Upper lobe of left lung (tissue), 6 donors: Measurements from ENCODE around the gene CILP2. TPM values are rescaled to one million over a fixed set of nuclear protein-coding genes. Genes with fewer than 3 reads are reported as not detected.

Source experiments
- ATAC-seq, 2 donors: fragments of 200-7000 bp; cut with Tn5 transposase; one replicate each; pipeline ENCODE4 v1.9.1; 2022; ENCODE audit warnings: mild to moderate bottlenecking in 2 of 2, moderate library complexity in 2 of 2; ENCODE audit not compliant: low FRiP score in 2 of 2
- DNase-seq, 2 donors: peaks; one replicate each; pipeline ENCODE4 v3.0.0-alpha.2; 2019 to 2020
- H3K27ac ChIP-seq, 4 donors: fragments of 200-600 bp; sonication (generic); one replicate each; pipeline ENCODE4 v1.5.1; 2016 to 2019
- H3K27me3 ChIP-seq, 4 donors: fragments of 200-600 bp; sonication (generic); one replicate each; pipeline ENCODE4 v1.5.1; 2017 to 2019
- H3K36me3 ChIP-seq, 4 donors: fragments of 200-600 bp; sonication (generic); one replicate each; pipeline ENCODE4 v1.5.1; 2016 to 2019
- H3K4me1 ChIP-seq, 4 donors: fragments of 200-600 bp; sonication (generic); one replicate each; pipeline ENCODE4 v1.5.1; 2018 to 2019
- H3K4me3 ChIP-seq, 4 donors: fragments of 200-600 bp; sonication (generic); one replicate each; pipeline ENCODE4 v1.5.1; 2017 to 2019; ENCODE audit warnings: mild to moderate bottlenecking in 2 of 4, moderate library complexity in 1 of 4
- H3K9me3 ChIP-seq, 4 donors: fragments of 200-600 bp; sonication (generic); one replicate each; pipeline ENCODE4 v1.5.1; 2018 to 2019
- EP300 ChIP-seq, 4 donors: sonication (generic); formaldehyde crosslinking; IDR thresholded peaks; one replicate each; pipeline ENCODE4 v1.5.1; 2017; ENCODE audit warnings: antibody characterized with exemption in 4 of 4, control low read depth in 2 of 4
- POLR2A ChIP-seq, 4 donors: fragments of 450-650 bp; IDR thresholded peaks; one replicate each; pipeline ENCODE4 v1.5.1; 2016 to 2017; ENCODE audit warnings: antibody characterized with exemption in 4 of 4, mild to moderate bottlenecking in 2 of 4
- POLR2AphosphoS5 ChIP-seq, 2 donors: sonication (generic); formaldehyde crosslinking; IDR thresholded peaks; one replicate each; pipeline ENCODE4 v1.5.1; 2017; ENCODE audit warnings: antibody characterized with exemption in 2 of 2
- WGBS, 2 donors: methylation state at CpG; one replicate each; pipeline ENCODE4 v1.1.5; 2017 to 2018; 5-methylcytosine and 5-hydroxymethylcytosine counted together
- total RNA-seq, 6 donors: library from RNA; depleted of rRNA in 4 of 6; stranded (reverse); fragments of >200 nt in 4 of 6; gene quantifications; one replicate each; pipeline versions ENCODE4 v1.1.0 to v1.2.1, GENCODE V29; 2016 to 2021
- TF ChIP-seq, protein P1 (sequence below), 6 experiments: fragments of 450-650 bp in 4 of 6; fragments of 200-600 bp in 2 of 6; sonication (generic) in 2 of 6; IDR thresholded peaks; one replicate each; pipeline ENCODE4 v1.5.1; 2016 to 2019; ENCODE audit warnings: antibody characterized with exemption in 6 of 6
- donor health status: DM: no; HTN: no; CAD: no; lungs with moderate emphysema.
- donor health status: DM: no; HTN: yes; CAD: no; lungs with severe emphysema.

The CILP2 gene
- total RNA-seq, 6 donors from 2014 or later, result 0.14 to 0.37 TPM; not detected in 4

DNA sequence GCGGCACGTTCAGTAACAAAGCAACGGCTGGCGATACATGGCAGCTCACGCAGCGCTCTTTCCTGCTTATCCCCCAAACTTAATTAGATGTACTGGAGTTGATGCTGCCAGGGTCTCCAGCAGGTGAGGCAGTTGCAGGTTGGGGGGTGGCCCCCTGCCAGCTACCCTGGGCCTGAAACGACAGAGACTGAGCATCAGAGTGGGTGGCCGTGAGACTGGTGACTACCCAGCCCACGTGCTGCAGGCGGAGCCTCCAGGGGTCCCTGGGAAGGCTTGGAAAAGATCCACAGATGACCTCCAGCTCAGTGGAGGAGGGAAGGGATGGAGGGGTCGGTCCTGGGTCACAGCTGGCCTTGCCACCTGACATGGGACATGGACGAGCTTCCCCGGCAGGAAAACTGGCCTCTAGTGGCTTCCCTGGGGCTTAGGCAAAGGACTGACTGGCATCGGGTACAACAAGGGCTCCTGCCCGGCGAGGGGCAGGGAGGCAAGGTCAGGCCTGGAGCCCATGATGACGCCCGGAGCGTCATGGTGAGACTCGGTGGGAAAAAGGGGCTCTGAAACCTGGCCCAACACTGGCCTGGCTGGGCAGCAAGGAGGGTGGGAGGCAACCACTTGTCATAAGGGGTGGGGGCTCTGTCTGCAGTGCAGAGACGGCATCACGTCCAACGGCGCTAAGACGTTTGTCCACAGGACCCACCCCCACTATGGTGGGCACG lies 24.0 kb downstream of the CILP2 start:
- Histone ChIP-seq H3K27me3 (no peaks in the 10 kb centered on the region), H3K27ac (no peak overlapping the region), H3K9me3 (no peaks in the 10 kb centered on the region), H3K4me3 (no peak overlapping the region), H3K4me1 (no peaks in the 10 kb centered on the region), H3K36me3 (peaks cover 0 to 4% (median under 1%) of the 10 kb centered on the region in 4 donors)
- 82 to 88% methylated on average over 16 to 25 of the region's 26 CpGs for WGBS, 2 donors
- no peak for DNase-seq
- no peak for ATAC-seq
- TF ChIP-seq POLR2AphosphoS5 (IDR thresholded peaks at IDR 0.05), result no peak
- TF ChIP-seq EP300 (IDR thresholded peaks at IDR 0.05), result no peak
- TF ChIP-seq, protein P1, sequence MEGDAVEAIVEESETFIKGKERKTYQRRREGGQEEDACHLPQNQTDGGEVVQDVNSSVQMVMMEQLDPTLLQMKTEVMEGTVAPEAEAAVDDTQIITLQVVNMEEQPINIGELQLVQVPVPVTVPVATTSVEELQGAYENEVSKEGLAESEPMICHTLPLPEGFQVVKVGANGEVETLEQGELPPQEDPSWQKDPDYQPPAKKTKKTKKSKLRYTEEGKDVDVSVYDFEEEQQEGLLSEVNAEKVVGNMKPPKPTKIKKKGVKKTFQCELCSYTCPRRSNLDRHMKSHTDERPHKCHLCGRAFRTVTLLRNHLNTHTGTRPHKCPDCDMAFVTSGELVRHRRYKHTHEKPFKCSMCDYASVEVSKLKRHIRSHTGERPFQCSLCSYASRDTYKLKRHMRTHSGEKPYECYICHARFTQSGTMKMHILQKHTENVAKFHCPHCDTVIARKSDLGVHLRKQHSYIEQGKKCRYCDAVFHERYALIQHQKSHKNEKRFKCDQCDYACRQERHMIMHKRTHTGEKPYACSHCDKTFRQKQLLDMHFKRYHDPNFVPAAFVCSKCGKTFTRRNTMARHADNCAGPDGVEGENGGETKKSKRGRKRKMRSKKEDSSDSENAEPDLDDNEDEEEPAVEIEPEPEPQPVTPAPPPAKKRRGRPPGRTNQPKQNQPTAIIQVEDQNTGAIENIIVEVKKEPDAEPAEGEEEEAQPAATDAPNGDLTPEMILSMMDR (IDR thresholded peaks at IDR 0.05), result no peak
- no peak for TF ChIP-seq POLR2A (IDR thresholded peaks at IDR 0.05)

- H3K27me3 ChIP-seq, result no peaks in the 10 kb centered on the region
- WGBS, 2 donors, result 78 to 80% methylated on average over 13 to 17 of the region's 17 CpGs
- H3K27ac ChIP-seq, result no peak overlapping the region
- H3K36me3 ChIP-seq, result peaks cover 0 to 4% (median 2%) of the 10 kb centered on the region in 4 donors
- DNase-seq (no peak), ATAC-seq (peak; percentile 6 to 12)
- no peak for TF ChIP-seq EP300 (IDR thresholded peaks at IDR 0.05)
- TF ChIP-seq, protein P1 (IDR thresholded peaks at IDR 0.05), result peak in 1 of 6 experiments; percentile 14
- no peak for TF ChIP-seq POLR2A (IDR thresholded peaks at IDR 0.05)
- no peak for TF ChIP-seq POLR2AphosphoS5 (IDR thresholded peaks at IDR 0.05)
- no peaks in the 10 kb centered on the region for H3K4me1 ChIP-seq
- H3K9me3 ChIP-seq, result no peaks in the 10 kb centered on the region
- H3K4me3 ChIP-seq, result no peak overlapping the region
Observed at GRCh38 chr19:19562665-19563347, 24.7 kb downstream of the CILP2 start.

DNA sequence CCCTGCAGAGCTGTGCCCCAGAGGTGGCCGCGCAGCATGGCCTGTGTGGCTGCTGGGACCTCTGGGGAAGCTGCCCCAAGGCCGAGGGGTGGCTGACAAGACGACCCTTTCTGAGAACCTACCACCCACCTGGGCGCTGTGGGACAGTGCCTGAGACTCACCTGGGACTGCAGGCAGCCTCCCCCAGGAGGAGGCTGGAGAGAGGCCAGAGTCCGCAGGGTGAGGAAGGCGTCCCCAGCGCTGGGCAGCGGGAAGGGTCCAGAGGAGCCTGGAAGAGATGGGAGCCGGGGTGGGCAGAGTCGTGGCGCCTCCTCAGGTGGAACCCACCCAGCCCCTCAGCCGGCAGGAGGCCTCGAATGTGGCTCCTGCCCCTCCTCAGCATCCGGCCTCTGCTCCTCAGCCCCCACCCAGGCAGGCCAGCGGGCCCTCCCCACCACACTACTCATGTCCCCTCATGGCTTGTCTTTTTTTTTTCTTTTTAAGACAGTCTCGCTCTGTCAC lies 25.3 kb downstream of the CILP2 start:
- no peaks in the 10 kb centered on the region for H3K9me3 ChIP-seq
- no peaks in the 10 kb centered on the region for H3K27me3 ChIP-seq
- ATAC-seq (peak in 1 of 2 donors; percentile 6), DNase-seq (no peak)
- H3K4me1 ChIP-seq, result no peaks in the 10 kb centered on the region
- no peak overlapping the region for H3K4me3 ChIP-seq
- no peak overlapping the region for H3K27ac ChIP-seq
- no peak for TF ChIP-seq EP300 (IDR thresholded peaks at IDR 0.05)
- TF ChIP-seq POLR2AphosphoS5 (IDR thresholded peaks at IDR 0.05), result no peak
- TF ChIP-seq, protein P1 (IDR thresholded peaks at IDR 0.05), result no peak
- no peak for TF ChIP-seq POLR2A (IDR thresholded peaks at IDR 0.05)
- peaks cover 0 to 4% (median 2%) of the 10 kb centered on the region in 4 donors for H3K36me3 ChIP-seq
- WGBS, 2 donors, result 94 to 96% methylated on average over 15 to 17 of the region's 17 CpGs

- H3K4me1 ChIP-seq, result no peaks in the 10 kb centered on the region
- no peaks in the 10 kb centered on the region for H3K27me3 ChIP-seq
- 75 to 83% methylated on average over 7 of the region's 7 CpGs for WGBS, 2 donors
- H3K27ac ChIP-seq, result no peak overlapping the region
- H3K36me3 ChIP-seq, result peaks cover 0 to 9% (median 2%) of the 10 kb centered on the region in 4 donors
- TF ChIP-seq POLR2A (IDR thresholded peaks at IDR 0.05) (no peak), EP300 (IDR thresholded peaks at IDR 0.05) (no peak), POLR2AphosphoS5 (IDR thresholded peaks at IDR 0.05) (no peak)
- TF ChIP-seq, protein P1 (IDR thresholded peaks at IDR 0.05), result no peak
- ATAC-seq (no peak), DNase-seq (no peak)
- no peaks in the 10 kb centered on the region for H3K9me3 ChIP-seq
- no peak overlapping the region for H3K4me3 ChIP-seq
Observed at GRCh38 chr19:19566306-19566705, 28.2 kb downstream of the CILP2 start.
